ENCODE measurements around the gene CHID1.

The CHID1 gene

DNA sequence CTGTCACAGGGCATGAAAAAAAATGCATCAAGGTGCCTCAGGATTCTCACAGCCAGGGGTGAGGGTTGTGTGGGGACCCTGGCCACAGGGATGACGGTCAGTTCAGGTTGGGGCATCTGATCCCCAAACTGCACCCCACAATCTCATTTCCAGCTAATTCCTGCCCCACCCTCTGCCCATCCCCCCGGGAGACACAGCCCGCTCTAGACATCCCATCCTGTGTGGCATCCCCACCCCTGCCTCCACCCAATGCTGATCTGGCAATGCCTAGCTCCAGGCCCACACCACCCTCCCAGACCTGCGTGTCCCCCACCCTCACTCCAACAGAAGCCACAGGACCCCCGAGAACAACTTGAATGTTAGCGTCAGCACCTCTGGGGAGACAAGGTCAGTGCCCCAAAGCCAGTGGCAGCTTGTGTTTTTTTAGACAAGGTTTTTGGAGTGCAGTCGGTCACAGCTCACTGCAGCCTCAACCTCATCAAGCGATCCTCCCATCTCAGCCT, 42.7 kb downstream of the CHID1 start:
- H3K4me3 ChIP-seq (replicated peaks; ENCODE audit: low read depth, low read length), result no peak overlapping the region
- DNase-seq (ENCODE audit: extremely low read depth, insufficient read length), result no peak
- H3K27me3 ChIP-seq (replicated peaks; ENCODE audit: control insufficient read depth, insufficient read depth, low read length), result no peaks in the 10 kb centered on the region
- H3K36me3 ChIP-seq (ENCODE audit: control insufficient read depth, insufficient read depth, low read length), result no peaks in the 10 kb centered on the region; the same call in 1 of the 2 replicates
- TF ChIP-seq, protein P1, sequence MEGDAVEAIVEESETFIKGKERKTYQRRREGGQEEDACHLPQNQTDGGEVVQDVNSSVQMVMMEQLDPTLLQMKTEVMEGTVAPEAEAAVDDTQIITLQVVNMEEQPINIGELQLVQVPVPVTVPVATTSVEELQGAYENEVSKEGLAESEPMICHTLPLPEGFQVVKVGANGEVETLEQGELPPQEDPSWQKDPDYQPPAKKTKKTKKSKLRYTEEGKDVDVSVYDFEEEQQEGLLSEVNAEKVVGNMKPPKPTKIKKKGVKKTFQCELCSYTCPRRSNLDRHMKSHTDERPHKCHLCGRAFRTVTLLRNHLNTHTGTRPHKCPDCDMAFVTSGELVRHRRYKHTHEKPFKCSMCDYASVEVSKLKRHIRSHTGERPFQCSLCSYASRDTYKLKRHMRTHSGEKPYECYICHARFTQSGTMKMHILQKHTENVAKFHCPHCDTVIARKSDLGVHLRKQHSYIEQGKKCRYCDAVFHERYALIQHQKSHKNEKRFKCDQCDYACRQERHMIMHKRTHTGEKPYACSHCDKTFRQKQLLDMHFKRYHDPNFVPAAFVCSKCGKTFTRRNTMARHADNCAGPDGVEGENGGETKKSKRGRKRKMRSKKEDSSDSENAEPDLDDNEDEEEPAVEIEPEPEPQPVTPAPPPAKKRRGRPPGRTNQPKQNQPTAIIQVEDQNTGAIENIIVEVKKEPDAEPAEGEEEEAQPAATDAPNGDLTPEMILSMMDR (IDR thresholded peaks at IDR 0.05; ENCODE audit: insufficient read depth, low read length, poor library complexity, severe bottlenecking), result no peak

DNA sequence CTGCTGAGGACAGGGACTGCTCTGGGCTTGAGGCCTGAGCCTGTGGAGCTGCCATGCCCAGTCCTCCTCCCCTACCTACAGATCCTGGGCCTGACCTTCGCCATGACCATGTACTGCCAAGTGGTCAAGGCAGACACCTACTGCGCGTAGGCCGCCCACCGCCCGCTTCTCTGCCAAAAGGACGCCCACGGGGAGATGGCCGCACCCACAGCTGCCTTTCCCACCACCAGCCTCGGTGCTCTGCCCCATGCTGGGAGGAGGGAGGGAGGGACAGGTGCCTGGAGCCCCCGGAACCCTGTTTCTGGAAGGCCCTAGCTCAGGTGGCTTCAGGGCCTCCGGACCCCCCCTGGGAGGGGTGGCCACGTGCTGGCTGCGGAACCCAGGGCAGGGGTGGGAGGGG, 44.1 kb downstream of the CHID1 start:
- no peak for DNase-seq (ENCODE audit: extremely low read depth, insufficient read length)
- Histone ChIP-seq H3K27me3 (replicated peaks; ENCODE audit: control insufficient read depth, insufficient read depth, low read length) (no peaks in the 10 kb centered on the region), H3K36me3 (ENCODE audit: control insufficient read depth, insufficient read depth, low read length) (no peaks in the 10 kb centered on the region; the same call in 1 of the 2 replicates), H3K4me3 (replicated peaks; ENCODE audit: low read depth, low read length) (no peak overlapping the region)
- TF ChIP-seq, protein P1 (IDR thresholded peaks at IDR 0.05; ENCODE audit: insufficient read depth, low read length, poor library complexity, severe bottlenecking), result no peak

DNA sequence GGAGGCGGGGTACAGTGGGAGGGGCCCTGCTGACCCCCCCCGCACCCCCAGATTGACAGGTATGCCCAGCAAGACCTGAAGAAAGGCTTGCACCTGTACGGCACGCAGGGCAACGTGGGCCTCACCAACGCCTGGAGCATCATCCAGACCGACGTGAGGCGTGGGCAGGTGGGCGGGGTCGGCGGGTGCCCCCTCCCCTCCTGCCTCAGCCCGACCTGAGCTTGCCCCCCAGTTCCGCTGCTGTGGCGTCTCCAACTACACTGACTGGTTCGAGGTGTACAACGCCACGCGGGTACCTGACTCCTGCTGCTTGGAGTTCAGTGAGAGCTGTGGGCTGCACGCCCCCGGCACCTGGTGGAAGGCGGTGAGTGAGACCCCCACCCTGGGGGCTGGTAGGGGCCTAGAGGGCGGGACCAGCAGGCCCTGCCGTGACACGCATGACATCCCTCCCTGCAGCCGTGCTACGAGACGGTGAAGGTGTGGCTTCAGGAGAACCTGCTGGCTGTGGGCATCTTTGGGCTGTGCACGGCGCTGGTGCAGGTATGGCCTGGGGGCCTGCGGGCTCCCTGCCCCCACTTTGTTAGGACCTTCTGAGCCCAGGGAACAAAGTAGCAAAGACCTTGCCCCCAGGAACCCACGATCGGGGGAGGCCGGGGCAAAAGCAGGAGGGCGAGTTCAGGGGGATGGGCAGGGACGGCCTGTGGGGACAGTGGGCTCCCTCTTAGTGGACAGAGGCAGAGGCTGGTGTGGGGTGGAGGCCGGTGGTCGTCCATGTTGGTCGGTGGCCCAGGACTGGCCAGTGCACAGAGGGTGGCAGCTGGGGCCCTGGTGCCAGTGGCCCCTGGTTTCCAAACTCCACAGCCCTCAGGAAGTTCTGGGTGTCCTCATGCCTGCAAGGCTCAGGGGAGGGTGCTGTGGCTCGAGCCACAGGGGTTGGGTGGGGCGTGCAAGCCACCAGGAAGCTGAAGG, 44.9 kb downstream of the CHID1 start:
- H3K27me3 ChIP-seq (replicated peaks; ENCODE audit: control insufficient read depth, insufficient read depth, low read length), result no peaks in the 10 kb centered on the region
- no peaks in the 10 kb centered on the region; the same call in 1 of the 2 replicates for H3K36me3 ChIP-seq (ENCODE audit: control insufficient read depth, insufficient read depth, low read length)
- TF ChIP-seq, protein P1 (IDR thresholded peaks at IDR 0.05; ENCODE audit: insufficient read depth, low read length, poor library complexity, severe bottlenecking), result no peak
- no peak for DNase-seq (ENCODE audit: extremely low read depth, insufficient read length)
- no peak overlapping the region for H3K4me3 ChIP-seq (replicated peaks; ENCODE audit: low read depth, low read length)

DNA sequence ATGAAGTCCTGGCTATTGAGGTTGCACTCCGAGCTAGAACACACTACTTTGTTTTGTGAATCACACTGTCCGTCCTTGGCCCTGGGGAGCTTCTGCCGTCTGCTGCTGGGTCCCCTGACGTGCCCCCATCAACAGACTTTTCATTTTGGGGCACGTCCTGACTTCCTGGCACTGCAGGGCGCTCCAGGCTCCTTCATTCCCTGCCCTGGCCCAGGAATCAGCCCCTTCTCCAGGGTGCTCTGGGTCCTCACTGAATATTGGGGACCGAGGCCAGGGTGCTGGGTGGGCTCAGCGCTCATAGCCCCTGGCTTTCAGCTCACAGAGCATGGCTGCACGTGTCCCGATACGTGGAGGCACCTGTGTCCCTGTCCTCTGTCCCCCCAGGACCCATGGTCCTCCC, 45.7 kb downstream of the CHID1 start:
- DNase-seq (ENCODE audit: extremely low read depth, insufficient read length), result no peak
- no peak overlapping the region for H3K4me3 ChIP-seq (replicated peaks; ENCODE audit: low read depth, low read length)
- no peaks in the 10 kb centered on the region for H3K27me3 ChIP-seq (replicated peaks; ENCODE audit: control insufficient read depth, insufficient read depth, low read length)
- TF ChIP-seq, protein P1 (IDR thresholded peaks at IDR 0.05; ENCODE audit: insufficient read depth, low read length, poor library complexity, severe bottlenecking), result no peak
- H3K36me3 ChIP-seq (ENCODE audit: control insufficient read depth, insufficient read depth, low read length), result no peaks in the 10 kb centered on the region; the same call in 1 of the 2 replicates

DNA sequence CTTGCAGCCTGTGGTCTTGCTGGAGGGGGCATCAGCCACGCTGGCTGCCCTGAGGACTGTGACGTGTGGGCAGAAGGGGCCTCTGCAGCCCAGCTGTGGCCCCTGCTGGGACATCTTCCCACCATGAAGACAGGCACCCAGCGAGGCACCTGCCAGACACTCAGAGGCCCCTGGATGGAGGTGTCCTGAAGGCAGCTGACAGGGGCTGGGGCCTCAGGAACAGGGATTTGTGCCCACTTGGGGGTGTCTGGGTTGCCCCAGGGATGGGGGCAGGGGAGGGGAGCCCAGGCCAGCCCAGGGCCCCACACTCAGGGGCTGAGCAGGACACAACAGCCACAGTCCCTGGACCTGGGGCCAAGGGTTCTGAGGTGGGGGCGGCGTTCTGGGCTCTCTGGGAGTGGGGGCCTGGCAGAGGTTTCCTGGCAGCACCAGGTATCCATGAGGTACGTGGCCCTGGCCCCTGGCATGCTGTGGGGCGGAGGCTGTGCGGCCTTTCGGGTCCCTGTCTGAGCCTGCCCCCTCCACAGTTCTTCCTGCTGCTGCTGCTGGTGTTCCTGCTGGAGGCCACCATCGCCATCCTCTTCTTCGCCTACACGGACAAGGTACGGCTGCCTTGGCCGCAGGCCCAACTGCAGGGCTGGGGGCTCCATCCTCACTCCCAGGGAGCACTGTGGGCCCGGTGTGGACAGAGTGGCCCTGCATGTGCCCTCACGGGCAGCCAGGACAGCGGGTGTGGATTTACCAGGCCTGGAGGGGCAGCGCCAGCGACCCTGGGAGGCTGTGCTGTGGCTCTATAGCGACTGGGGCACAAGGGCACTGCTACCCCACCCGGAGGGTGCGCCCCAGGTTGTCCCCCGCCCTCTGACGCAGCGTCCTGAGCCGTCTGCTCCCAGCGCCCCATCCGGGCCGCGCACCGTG, 46.4 kb downstream of the CHID1 start:
- TF ChIP-seq, protein P1 (IDR thresholded peaks at IDR 0.05; ENCODE audit: insufficient read depth, low read length, poor library complexity, severe bottlenecking), result no peak
- Histone ChIP-seq H3K36me3 (ENCODE audit: control insufficient read depth, insufficient read depth, low read length) (no peaks in the 10 kb centered on the region; the same call in 1 of the 2 replicates), H3K27me3 (replicated peaks; ENCODE audit: control insufficient read depth, insufficient read depth, low read length) (no peaks in the 10 kb centered on the region), H3K4me3 (replicated peaks; ENCODE audit: low read depth, low read length) (no peak overlapping the region)
- DNase-seq (ENCODE audit: extremely low read depth, insufficient read length), result no peak
